GM12878 (cell line): ENCODE data around the gene CFLAR. TPM values are rescaled to one million over a fixed set of nuclear protein-coding genes. Genes with fewer than 3 reads are reported as not detected.

Experiments
- BHLHE40 ChIP-seq, 2 experiments: fragments of 450-650 bp in 1 of 2; IDR thresholded peaks; 2 replicates each; pipeline ENCODE4 v1.6.1; 2011 to 2017; ENCODE audit warnings: low read depth in 2 of 2, borderline replicate concordance in 1 of 2, improper control_type of control experiment in 1 of 2, low read length in 1 of 2, mild to moderate bottlenecking in 1 of 2
- CBFB ChIP-seq: IDR thresholded peaks from 2 replicates; pipeline ENCODE4 v1.6.1; 2016; ENCODE audit warnings: antibody characterized with exemption, low read depth
- CEBPB ChIP-seq, 2 experiments: fragments of 150-350 bp in 1 of 2; IDR thresholded peaks; 2 replicates each; pipeline ENCODE4 v1.6.1; 2012 to 2014; ENCODE audit warnings: low read depth in 2 of 2, low read length in 2 of 2, borderline replicate concordance in 1 of 2, inconsistent platforms in 1 of 2
- CREB1 ChIP-seq: IDR thresholded peaks from 2 replicates; pipeline ENCODE4 v1.6.1; 2012; ENCODE audit warnings: low read depth, mild to moderate bottlenecking, inconsistent platforms
- FOS ChIP-seq: IDR thresholded peaks from 3 replicates; pipeline ENCODE4 v1.6.1; 2011; ENCODE audit warnings: borderline replicate concordance; ENCODE audit not compliant: insufficient read length; ENCODE audit errors: extremely low read depth
- MYB ChIP-seq: fragments of 150-350 bp; IDR thresholded peaks from 2 replicates; pipeline ENCODE4 v1.6.1; 2014; ENCODE audit warnings: mild to moderate bottlenecking, low read depth, low read length, borderline replicate concordance
- NFXL1 ChIP-seq: fragments of 450-650 bp; IDR thresholded peaks from 2 replicates; pipeline ENCODE4 v1.6.1; 2017; ENCODE audit warnings: antibody characterized with exemption, mild to moderate bottlenecking, borderline replicate concordance
- NRF1 ChIP-seq: conservative IDR thresholded peaks from 2 replicates; pipeline ENCODE4 v1.6.1; 2011; ENCODE audit warnings: mild to moderate bottlenecking, low read depth, low read length, improper control_type of control experiment
- RAD21 ChIP-seq: IDR thresholded peaks from 2 replicates; pipeline ENCODE4 v1.6.1; 2011; ENCODE audit warnings: mild to moderate bottlenecking, low read depth, low read length, moderate library complexity; ENCODE audit not compliant: insufficient read depth
- RAD51 ChIP-seq: fragments of 450-650 bp; IDR thresholded peaks from 2 replicates; pipeline ENCODE4 v1.6.1; 2016; ENCODE audit warnings: moderate library complexity, mild to moderate bottlenecking, inconsistent platforms
- SPI1 ChIP-seq: IDR thresholded peaks from 2 replicates; pipeline ENCODE4 v1.6.1; 2011; ENCODE audit warnings: low read depth, mild to moderate bottlenecking, low read length, moderate library complexity, borderline replicate concordance; ENCODE audit not compliant: insufficient read depth
- STAT3 ChIP-seq: IDR thresholded peaks from 2 replicates; pipeline ENCODE4 v1.6.1; 2011; ENCODE audit warnings: low read depth, low read length, improper control_type of control experiment
- SUZ12 ChIP-seq: fragments of 200-600 bp; sonication (generic); IDR thresholded peaks from one replicate; pipeline ENCODE4 v1.6.1; 2018; ENCODE audit warnings: antibody characterized with exemption, mild to moderate bottlenecking; ENCODE audit not compliant: unreplicated experiment
- ZNF622 ChIP-seq: fragments of 450-650 bp; IDR thresholded peaks from 2 replicates; pipeline ENCODE4 v1.6.1; 2017; ENCODE audit warnings: mild to moderate bottlenecking, inconsistent platforms
- ZZZ3 ChIP-seq: IDR thresholded peaks from 2 replicates; pipeline ENCODE4 v1.6.1; 2011; ENCODE audit warnings: low read depth; ENCODE audit not compliant: control insufficient read depth, insufficient read length
- polyA plus RNA-seq, 11 experiments: library from polyadenylated mRNA; depleted of rRNA in 4 of 11; unstranded in 6 of 11; stranded (reverse) in 5 of 11; fragments of >200 nt; fragmentation: Nextera tagmentation in 4 of 11; fragmentation: Illumina TruSeq in 1 of 11; extraction: Ambion mirVana in 4 of 11; extraction: Trizol in 1 of 11; gene quantifications; 1 replicate in 1 of 11; 2 replicates in 10 of 11; pipeline versions ENCODE4 v1.2.1 to v1.2.3, GENCODE V29; 2011 to 2016; ENCODE audit warnings: inconsistent platforms in 2 of 11, missing spikeins in 2 of 11, low read depth in 1 of 11
- total RNA-seq, 4 experiments: library from RNA; depleted of rRNA in 3 of 4; stranded (reverse); fragments of >200 nt in 3 of 4; fragmentation: Illumina TruSeq in 1 of 4; extraction: Trizol in 1 of 4; gene quantifications; 2 replicates each; pipeline versions ENCODE4 v1.2.1 to v1.2.3, GENCODE V29; 2013 to 2021
- TF ChIP-seq, protein P1 (sequence below): fragments of 450-650 bp; IDR thresholded peaks from 2 replicates; pipeline ENCODE4 v1.6.1; 2017; ENCODE audit warnings: antibody characterized with exemption, mild to moderate bottlenecking, moderate library complexity
- TF ChIP-seq, protein P2 (sequence below): IDR thresholded peaks from 2 replicates; pipeline ENCODE4 v1.6.1; 2012; ENCODE audit warnings: improper control_type of control experiment, low read depth, low read length; ENCODE audit not compliant: insufficient replicate concordance
- TF ChIP-seq, protein P3 (sequence below): fragments of 450-650 bp; IDR thresholded peaks from 2 replicates; pipeline ENCODE4 v1.6.1; 2018; ENCODE audit warnings: mild to moderate bottlenecking, low read depth, moderate library complexity; ENCODE audit not compliant: partially characterized antibody

Gene CFLAR
- total and polyA plus RNA-seq, 10 of the 15 experiments (the other 5 are each of a cell fraction or from before 2014, with no cell fraction given) = 80.6 to 181 (median 101) TPM

DNA sequence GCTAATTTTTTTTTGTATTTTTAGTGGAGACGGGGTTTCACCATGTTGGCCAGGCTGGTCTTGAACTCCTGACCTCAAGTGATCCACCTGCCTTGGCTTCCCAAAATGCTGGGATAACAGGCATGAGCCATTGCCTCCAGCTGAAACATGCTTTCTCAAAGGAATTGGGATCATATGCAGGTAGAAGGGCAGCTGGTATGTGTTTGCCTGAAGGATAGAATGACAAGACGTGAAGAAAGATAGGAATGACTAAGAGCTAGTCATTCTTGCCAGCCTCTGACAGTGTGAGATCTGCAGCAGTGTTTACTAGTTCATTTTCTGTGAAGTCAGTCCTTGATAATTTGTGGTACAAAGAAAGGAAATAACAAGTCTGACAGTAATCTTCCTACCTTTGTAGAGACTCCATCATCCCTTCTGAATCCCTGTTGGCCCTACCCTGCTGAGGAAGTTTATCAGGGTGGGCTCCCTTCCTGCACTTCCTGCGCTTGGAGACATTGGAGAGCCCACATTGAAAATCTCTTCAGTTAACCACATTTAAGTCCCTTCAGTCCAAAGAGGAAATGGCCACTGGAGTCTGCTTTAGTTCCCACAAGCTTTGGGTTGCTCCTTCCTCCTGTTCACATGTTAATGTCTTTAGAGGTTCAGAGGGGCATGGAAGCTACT lies 14.7 kb downstream of the CFLAR start (continued):
- TF ChIP-seq, protein P1, sequence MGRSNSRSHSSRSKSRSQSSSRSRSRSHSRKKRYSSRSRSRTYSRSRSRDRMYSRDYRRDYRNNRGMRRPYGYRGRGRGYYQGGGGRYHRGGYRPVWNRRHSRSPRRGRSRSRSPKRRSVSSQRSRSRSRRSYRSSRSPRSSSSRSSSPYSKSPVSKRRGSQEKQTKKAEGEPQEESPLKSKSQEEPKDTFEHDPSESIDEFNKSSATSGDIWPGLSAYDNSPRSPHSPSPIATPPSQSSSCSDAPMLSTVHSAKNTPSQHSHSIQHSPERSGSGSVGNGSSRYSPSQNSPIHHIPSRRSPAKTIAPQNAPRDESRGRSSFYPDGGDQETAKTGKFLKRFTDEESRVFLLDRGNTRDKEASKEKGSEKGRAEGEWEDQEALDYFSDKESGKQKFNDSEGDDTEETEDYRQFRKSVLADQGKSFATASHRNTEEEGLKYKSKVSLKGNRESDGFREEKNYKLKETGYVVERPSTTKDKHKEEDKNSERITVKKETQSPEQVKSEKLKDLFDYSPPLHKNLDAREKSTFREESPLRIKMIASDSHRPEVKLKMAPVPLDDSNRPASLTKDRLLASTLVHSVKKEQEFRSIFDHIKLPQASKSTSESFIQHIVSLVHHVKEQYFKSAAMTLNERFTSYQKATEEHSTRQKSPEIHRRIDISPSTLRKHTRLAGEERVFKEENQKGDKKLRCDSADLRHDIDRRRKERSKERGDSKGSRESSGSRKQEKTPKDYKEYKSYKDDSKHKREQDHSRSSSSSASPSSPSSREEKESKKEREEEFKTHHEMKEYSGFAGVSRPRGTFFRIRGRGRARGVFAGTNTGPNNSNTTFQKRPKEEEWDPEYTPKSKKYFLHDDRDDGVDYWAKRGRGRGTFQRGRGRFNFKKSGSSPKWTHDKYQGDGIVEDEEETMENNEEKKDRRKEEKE = no peak
- TF ChIP-seq SPI1 = peak; percentile 67
- TF ChIP-seq RAD21 = no peak
- no peak for TF ChIP-seq CEBPB (IDR thresholded peaks at IDR 0.05; ENCODE audit: borderline replicate concordance in 1 of 2, low read depth in 2 of 2, low read length in 2 of 2)
- TF ChIP-seq MYB = no peak
- no peak for TF ChIP-seq FOS
- no peak for TF ChIP-seq RAD51
- no peak for TF ChIP-seq ZNF622
- TF ChIP-seq, protein P2, sequence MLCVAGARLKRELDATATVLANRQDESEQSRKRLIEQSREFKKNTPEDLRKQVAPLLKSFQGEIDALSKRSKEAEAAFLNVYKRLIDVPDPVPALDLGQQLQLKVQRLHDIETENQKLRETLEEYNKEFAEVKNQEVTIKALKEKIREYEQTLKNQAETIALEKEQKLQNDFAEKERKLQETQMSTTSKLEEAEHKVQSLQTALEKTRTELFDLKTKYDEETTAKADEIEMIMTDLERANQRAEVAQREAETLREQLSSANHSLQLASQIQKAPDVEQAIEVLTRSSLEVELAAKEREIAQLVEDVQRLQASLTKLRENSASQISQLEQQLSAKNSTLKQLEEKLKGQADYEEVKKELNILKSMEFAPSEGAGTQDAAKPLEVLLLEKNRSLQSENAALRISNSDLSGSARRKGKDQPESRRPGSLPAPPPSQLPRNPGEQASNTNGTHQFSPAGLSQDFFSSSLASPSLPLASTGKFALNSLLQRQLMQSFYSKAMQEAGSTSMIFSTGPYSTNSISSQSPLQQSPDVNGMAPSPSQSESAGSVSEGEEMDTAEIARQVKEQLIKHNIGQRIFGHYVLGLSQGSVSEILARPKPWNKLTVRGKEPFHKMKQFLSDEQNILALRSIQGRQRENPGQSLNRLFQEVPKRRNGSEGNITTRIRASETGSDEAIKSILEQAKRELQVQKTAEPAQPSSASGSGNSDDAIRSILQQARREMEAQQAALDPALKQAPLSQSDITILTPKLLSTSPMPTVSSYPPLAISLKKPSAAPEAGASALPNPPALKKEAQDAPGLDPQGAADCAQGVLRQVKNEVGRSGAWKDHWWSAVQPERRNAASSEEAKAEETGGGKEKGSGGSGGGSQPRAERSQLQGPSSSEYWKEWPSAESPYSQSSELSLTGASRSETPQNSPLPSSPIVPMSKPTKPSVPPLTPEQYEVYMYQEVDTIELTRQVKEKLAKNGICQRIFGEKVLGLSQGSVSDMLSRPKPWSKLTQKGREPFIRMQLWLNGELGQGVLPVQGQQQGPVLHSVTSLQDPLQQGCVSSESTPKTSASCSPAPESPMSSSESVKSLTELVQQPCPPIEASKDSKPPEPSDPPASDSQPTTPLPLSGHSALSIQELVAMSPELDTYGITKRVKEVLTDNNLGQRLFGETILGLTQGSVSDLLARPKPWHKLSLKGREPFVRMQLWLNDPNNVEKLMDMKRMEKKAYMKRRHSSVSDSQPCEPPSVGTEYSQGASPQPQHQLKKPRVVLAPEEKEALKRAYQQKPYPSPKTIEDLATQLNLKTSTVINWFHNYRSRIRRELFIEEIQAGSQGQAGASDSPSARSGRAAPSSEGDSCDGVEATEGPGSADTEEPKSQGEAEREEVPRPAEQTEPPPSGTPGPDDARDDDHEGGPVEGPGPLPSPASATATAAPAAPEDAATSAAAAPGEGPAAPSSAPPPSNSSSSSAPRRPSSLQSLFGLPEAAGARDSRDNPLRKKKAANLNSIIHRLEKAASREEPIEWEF = no peak
- TF ChIP-seq NFXL1 = no peak
- no peak for TF ChIP-seq ZZZ3
- 0 out of 2 replicates have a peak, but pooled peaks have one; percentile 25 for TF ChIP-seq CBFB
- no peak for TF ChIP-seq SUZ12
- TF ChIP-seq, protein P3, sequence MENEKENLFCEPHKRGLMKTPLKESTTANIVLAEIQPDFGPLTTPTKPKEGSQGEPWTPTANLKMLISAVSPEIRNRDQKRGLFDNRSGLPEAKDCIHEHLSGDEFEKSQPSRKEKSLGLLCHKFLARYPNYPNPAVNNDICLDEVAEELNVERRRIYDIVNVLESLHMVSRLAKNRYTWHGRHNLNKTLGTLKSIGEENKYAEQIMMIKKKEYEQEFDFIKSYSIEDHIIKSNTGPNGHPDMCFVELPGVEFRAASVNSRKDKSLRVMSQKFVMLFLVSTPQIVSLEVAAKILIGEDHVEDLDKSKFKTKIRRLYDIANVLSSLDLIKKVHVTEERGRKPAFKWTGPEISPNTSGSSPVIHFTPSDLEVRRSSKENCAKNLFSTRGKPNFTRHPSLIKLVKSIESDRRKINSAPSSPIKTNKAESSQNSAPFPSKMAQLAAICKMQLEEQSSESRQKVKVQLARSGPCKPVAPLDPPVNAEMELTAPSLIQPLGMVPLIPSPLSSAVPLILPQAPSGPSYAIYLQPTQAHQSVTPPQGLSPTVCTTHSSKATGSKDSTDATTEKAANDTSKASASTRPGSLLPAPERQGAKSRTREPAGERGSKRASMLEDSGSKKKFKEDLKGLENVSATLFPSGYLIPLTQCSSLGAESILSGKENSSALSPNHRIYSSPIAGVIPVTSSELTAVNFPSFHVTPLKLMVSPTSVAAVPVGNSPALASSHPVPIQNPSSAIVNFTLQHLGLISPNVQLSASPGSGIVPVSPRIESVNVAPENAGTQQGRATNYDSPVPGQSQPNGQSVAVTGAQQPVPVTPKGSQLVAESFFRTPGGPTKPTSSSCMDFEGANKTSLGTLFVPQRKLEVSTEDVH = no peak
- no peak for TF ChIP-seq STAT3
- no peak for TF ChIP-seq NRF1
- TF ChIP-seq BHLHE40 (IDR thresholded peaks at IDR 0.05; ENCODE audit: borderline replicate concordance in 1 of 2, low read depth in 2 of 2, low read length in 1 of 2) = no peak
- TF ChIP-seq CREB1 = no peak
